ENCODE measurements around the gene PPEF2.

GRCh38 chr4:75844151-75844662 is 58.0 kb downstream of the PPEF2 start:
- TF ChIP-seq CTCF (IDR thresholded peaks at IDR 0.05; ENCODE audit: insufficient read depth, low read depth, low read length) (no peak), EZH2 (IDR thresholded peaks at IDR 0.05; ENCODE audit: insufficient read depth, low read length) (no peak)

All from astrocyte (in vitro differentiated cells and primary cell).